ENCODE results near the gene ATP1A3.
A peak's percentile ranks its signal among the peaks of the same experiment; 100 is the strongest.

ATP1A3 gene

DNA sequence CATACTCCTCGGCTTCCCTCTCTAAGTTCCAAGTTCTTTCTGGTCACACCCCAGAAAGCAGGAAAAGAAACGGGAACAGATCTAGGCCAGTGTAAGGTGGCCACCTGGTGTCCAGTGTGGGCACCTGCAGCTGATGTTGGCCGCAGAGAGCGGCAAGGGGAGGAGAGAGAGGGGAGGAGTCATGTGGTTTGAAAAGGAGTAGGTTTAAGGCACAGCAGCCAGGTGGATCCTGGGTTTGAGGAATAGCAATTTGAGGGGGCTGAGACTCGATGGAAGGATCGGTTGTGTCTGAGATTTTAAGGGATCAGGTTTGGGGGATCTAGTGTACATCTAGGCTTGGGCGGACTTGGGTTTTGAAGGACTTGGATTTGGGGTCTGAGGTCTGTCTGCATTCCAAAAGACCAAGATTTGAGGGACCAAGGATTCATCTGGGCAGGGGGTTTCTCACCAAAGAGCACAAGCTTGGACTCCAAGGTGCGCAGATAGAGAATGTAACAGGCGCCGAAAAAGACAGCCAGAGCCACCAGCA, 36.1 kb downstream of the ATP1A3 start:
- TF ChIP-seq, protein P1, sequence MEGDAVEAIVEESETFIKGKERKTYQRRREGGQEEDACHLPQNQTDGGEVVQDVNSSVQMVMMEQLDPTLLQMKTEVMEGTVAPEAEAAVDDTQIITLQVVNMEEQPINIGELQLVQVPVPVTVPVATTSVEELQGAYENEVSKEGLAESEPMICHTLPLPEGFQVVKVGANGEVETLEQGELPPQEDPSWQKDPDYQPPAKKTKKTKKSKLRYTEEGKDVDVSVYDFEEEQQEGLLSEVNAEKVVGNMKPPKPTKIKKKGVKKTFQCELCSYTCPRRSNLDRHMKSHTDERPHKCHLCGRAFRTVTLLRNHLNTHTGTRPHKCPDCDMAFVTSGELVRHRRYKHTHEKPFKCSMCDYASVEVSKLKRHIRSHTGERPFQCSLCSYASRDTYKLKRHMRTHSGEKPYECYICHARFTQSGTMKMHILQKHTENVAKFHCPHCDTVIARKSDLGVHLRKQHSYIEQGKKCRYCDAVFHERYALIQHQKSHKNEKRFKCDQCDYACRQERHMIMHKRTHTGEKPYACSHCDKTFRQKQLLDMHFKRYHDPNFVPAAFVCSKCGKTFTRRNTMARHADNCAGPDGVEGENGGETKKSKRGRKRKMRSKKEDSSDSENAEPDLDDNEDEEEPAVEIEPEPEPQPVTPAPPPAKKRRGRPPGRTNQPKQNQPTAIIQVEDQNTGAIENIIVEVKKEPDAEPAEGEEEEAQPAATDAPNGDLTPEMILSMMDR (IDR thresholded peaks at IDR 0.05) = peak; percentile 68

DNA sequence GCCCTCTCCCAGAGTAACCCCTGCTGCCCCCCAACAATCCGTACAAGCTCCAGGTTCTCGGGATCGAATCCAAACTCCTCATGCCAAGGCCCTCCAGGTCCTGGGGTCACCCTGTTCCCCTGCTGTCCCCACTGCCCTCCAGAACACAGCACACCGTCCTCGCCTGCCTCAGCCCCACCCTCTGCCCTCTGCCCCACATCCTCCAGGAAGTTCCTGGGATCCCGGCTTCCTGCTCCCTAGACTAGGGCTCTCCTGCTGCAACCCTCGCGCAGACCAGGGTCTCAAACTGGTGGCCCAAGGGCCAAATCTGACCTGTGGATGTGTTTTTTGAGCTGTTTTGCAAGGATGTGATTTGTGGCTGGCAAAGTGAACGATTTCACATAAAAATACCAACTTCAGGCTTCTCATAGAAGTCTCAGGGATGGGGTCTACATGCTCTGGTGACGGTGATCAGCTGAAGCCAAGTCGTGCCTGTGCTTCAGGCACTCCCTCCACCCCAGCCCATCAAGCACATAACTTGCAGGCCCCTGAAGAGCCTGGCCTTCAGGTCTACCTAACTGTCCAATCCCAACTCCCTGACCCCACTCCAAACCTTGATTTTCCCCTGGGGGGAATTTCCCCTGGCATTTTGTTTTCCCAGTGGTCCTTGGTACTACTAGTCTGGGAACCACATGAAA, 36.7 kb downstream of the ATP1A3 start:
- TF ChIP-seq, protein P1 (IDR thresholded peaks at IDR 0.05) = no peak

DNA sequence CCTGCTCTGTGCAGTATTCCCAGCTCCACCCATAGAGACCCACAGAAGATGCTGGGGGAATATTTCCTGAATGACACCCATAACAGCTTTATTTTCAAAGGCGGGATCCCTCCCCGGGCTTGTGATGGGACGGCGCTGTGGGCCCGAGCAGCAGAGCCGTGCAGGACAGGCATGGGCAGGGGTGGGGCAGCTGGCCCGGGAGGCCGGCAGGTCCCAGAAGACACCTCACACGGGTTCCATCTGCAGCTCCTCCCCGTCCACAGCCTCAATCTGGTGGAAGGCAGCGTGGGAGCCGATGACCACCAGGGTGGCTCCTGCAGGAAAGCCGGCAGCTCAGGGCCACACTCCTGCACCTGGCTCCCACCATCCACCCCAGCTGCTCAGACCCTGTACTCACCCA, 37.4 kb downstream of the ATP1A3 start:
- TF ChIP-seq, protein P1 (IDR thresholded peaks at IDR 0.05) = no peak

DNA sequence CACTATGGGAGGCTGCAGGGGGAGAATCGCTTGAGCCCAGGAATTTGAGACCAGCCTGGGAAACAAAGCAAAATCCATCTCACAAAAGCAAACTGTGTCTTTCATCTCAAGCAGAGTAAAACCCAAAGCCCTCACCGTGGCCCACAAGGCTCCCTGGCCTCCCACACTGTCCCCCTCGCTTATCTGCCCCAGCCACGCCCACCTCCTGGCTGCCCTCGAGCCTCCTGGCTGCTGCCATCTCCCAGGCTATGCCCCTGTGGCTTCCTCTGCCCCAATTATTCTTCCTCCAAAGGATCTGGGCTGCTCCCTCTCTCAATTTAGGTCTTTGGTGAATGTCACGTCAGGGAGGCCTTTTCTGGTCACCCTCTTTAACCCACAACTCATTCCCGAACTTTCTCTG, 38.5 kb downstream of the ATP1A3 start:
- TF ChIP-seq, protein P1 (IDR thresholded peaks at IDR 0.05) = no peak

DNA sequence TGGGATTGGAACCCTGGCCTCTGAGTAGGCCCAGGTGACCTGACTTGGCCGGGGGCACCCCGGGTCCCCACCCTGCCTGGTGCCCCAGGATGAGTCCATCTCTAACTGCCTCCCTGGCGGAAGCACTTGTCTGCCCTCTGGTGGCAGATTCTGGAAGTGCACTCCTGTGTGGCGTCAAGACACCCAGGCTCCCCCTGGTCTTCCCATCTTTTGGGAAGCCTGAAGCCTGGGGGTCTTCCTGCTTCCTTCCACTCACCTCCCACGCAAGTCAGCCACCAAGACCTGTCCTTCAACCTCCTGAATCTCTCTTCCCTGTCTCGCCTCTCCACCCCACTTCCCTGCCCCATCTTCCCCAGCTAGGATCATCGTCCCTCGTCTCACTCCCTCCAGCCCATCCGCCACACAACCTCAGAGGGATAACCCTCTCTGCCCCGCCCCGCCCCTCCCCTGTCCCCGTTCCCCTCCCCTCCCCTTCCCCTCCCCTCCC, 42.3 kb downstream of the ATP1A3 start:
- TF ChIP-seq, protein P1 (IDR thresholded peaks at IDR 0.05) = peak; percentile 76

DNA sequence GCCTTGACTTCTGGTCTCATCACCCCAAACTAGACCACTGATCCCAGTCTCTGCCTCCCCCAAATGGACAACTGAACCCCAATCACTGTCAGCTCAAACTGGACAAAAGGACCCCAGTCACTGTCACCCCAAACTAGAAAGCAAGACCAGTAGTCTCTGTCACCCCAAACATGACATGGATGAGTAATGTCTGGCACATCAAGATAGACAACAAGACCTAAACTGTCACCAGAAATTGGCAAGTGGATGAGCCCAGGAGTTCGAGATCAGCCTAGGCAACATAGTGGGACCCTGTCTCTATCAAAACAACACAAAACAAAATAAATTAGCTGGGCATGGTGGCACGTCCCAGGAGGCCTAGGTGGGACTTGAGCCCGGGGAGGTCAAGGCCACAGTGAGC, 46.9 kb downstream of the ATP1A3 start:
- TF ChIP-seq, protein P1 (IDR thresholded peaks at IDR 0.05) = no peak

DNA sequence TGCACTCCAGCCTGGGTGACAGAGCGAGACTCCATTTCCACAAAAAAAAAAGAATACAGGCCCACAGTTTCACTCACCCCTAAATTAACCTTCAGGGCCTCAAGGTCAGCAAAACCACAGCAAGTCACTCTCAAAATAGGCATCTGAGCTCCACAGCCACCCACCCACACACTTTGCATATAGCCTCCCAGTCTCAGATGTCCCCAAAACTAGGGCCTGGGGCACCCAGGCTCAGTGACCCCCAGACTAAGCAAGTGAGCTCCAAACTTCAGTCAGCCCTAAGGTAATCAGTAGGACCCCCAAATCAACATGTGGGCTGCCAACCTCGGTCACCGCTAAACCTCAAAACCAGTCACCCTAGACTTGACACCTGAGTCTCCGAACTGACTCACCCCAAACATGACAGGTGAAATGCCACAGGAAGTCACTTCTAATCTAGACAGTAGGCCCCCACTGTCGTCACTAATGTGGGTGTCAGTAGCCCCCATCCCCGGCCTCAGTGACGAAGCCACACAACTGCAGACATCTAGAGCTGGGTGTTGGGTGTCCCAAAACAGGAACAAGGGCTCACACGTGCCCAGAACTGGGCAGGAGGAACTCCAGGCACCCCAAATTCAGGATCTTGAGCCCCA, 48.8 kb downstream of the ATP1A3 start:
- TF ChIP-seq, protein P1 (IDR thresholded peaks at IDR 0.05) = no peak
